Stimulated activated naive CD8-positive, alpha-beta T cell treated with anti-CD3 and anti-CD28 coated beads, Interleukin-15, Interleukin-2, amounts not matched to agents 100 ng/mL and 50 ng/mL, for 24 hours (primary cell): ENCODE data around the gene AGBL5.
"Not testable (repeated sequence)": the region's sequence is repeated elsewhere in the genome, so short reads cannot be mapped to it uniquely, and the experiment has no call there.

Experiments
- H3K27ac Mint-ChIP-seq: one replicate; pipeline ENCODE4 v1.8.0; 2021; ENCODE audit warnings: mild to moderate bottlenecking, mixed read lengths
- H3K27me3 Mint-ChIP-seq: one replicate; pipeline ENCODE4 v1.8.0; 2021; ENCODE audit warnings: mixed read lengths
- H3K36me3 Mint-ChIP-seq: one replicate; pipeline ENCODE4 v1.8.0; 2021; ENCODE audit warnings: low read depth, mixed read lengths
- H3K4me1 Mint-ChIP-seq: one replicate; pipeline ENCODE4 v1.8.0; 2021; ENCODE audit warnings: low read depth, mixed read lengths
- H3K4me3 Mint-ChIP-seq: one replicate; pipeline ENCODE4 v1.8.0; 2021; ENCODE audit warnings: mild to moderate bottlenecking, mixed read lengths
- H3K9me3 Mint-ChIP-seq: one replicate; pipeline ENCODE4 v1.8.0; 2021; ENCODE audit warnings: mixed read lengths

Gene AGBL5

DNA sequence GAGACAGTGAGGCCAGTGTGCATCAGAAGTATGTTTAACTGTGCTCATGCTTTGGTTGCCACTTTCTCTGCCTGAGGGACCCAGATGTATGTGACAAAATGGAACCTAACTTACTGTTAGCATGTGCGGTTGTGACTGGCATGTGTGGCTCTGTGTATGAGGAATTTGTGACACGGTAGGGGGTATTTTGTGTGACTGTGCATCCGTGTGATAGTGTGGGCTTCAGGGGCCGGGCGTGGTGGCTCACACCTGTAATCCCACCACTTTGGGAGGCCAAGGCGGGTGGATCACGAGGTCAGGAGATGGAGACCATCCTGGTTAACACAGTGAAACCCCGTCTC lies 67.8 kb downstream of the AGBL5 start:
- Mint-ChIP-seq H3K4me1 (peaks cover 23% of the 10 kb centered on the region), H3K27me3 (peaks cover 39% of the 10 kb centered on the region), H3K27ac (peak overlapping the region; percentile 88), H3K4me3 (peak overlapping the region; percentile 84)
- not testable (repeated sequence) for H3K36me3 Mint-ChIP-seq, H3K9me3 Mint-ChIP-seq
